NCI-H146 treated with DMSO at 0.1 percent for 48 hours (cell line): ENCODE results near the gene SLC1A7.

Experiments
- DNase-seq: peaks from one replicate; lab custom pipeline; 2025; ENCODE audit not compliant: unreplicated experiment; lab: John Stamatoyannopoulos, UW

Gene SLC1A7

GRCh38 chr1:53134961-53135734 lies 7.3 kb downstream of the SLC1A7 start:
- no peak for DNase-seq

DNA sequence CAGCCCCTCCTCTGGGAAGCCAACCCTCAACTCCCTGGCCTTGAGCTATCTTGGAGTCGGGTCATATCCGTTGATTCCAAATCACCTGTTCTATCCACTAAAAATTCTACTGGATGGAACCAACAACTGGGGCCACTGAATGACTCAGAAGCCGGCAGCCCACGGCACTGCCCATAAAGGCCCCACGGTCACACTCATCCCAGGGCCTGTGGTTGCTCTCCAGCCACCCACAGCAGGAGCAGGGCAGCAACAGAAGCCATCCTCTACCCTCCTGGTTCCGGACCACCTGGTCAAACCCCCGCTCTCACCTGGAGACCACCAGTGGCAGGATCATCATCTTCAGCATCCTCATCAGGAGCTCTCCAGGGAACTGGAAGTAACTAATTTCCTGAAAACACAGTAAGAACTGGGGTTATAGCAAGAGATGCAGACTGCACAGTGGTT lies 8.4 kb downstream of the SLC1A7 start:
- no peak for DNase-seq

GRCh38 chr1:53133261-53134041 lies 9.0 kb downstream of the SLC1A7 start:
- no peak for DNase-seq

- no peak for DNase-seq
These were observed 10.3 kb downstream of the SLC1A7 start for GRCh38 chr1:53132176-53132575.

DNA sequence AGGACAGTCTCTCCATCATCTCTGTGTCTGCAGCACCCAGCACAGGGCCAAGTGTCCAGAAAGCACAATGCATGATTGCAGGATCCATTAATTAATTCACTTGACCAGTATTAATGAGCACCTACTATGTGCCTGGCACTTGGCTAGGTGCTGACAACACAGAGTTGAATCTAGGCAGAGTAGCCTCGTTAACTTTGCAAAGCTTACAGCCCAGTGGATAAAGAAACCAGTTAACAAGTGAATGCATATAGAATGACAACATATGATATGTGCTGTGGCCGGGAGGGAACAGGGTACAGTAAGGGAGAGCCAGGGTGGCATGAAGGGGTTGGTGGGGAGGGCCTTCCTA lies 10.9 kb downstream of the SLC1A7 start:
- no peak for DNase-seq

DNA sequence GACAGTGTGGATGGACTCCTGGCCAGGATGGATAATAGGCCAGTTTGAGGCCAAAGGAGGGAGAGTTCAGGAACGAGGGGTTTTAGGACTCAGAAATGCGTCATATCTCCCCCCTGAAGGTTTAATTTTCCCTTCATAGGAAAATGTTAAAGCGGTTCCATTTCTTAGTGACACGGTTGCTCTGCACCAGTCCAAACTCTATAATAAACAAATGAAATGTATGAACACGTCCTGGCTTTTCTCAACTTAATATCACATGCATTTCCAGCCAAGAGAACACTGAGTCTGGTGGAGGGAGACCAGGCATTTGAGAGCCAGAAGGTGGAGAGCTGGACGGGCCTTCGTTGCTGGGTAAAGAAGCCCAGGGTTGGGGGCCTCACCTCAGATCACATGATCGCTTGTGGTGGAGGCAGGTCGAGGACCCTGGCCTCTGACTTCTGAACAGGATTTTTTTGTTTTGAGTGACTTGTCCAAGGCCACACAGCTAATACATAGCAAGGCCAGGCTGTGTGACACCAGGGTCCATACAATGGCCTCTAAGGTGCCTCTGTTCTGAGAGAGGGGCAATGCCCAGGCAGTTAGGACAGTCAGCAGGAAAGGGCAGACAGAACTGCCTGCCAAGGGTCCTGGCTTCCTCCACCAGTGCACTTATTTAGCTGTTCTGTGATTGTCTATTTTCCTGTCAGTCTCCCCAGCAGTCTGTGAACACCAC lies 11.4 kb downstream of the SLC1A7 start:
- DNase-seq = no peak

- DNase-seq = no peak
These were observed 11.9 kb downstream of the SLC1A7 start for GRCh38 chr1:53130598-53130877.

DNA sequence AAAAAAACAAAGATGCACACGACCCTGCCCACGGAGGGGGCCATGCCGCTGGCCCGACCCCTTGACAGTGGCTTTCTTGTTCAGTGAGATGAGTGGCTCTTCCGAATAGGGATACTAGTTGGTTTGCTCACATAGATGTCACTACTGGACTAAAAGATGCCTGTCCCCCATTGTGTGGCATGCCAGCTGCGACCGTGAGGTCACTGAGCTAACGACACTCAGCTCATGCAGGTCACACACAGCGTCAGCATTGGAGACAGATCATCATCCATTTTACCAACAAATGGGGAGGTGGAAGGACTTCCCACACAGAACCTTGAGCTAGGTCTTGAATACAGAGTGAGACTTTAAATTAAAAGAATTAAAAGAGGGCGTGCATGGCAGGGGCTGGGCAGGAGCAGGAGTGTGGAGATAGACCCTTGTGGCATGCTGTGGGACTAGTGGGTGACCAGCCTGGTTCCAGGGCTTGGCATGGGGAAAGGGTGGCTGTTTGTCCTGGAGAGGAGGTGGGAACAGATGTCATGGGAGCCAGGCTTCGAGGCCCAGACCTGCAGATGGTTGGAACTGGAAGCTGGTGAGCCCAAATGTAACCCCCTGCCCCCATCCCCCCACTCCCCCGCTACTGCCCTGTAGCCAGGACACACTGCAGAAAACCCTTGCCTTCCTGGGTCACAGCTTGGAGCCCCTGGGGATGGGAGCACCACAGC lies 12.4 kb downstream of the SLC1A7 start:
- DNase-seq = no peak

DNA sequence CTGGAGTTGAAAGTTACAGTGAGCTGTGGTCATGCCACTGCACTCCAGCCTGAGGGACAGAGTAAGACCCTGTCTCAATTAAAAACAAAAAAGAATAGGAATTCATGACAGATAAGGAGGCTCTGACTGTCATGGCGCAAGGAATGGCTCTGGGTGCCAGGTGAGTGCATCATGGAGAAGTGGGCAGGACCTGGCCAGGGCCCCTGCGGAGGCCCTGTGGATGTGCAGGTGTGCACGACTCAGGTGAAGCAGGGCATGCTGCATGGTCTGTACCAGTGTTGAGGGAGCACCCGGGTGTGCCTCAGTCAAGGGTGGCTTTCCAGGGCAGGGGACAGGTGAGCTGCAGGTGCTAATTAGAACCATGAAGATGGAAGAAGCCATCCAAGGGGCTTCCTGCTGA lies 14.0 kb downstream of the SLC1A7 start:
- DNase-seq = peak; percentile 2

GRCh38 chr1:53127546-53127945 lies 14.9 kb downstream of the SLC1A7 start:
- no peak for DNase-seq

- no peak for DNase-seq
These were observed 15.9 kb downstream of the SLC1A7 start for GRCh38 chr1:53126495-53126894.

GRCh38 chr1:53125623-53126360 lies 16.6 kb downstream of the SLC1A7 start:
- no peak for DNase-seq

DNA sequence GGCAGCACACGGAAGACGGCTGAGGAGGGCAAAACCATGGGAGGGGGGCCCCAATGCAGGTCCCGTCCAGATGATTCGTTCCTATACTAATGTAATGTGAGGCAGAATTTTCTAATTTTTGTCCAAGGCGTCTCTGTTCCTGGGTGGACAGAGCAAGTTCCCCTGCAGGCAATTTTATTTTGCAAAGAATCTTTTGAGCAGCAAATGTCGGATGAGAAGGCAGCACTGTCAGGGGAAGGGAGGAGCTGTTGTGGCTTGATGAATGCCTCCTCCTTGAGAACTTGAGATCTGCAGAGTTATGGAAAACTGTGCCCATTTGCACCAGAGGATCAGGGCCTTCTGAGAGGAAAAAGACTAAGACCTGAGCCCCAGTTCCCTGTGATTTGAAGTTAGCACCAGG lies 17.3 kb downstream of the SLC1A7 start:
- no peak for DNase-seq

- no peak for DNase-seq
These were observed 18.8 kb downstream of the SLC1A7 start for GRCh38 chr1:53123453-53124140.

GRCh38 chr1:53122961-53123413 lies 19.5 kb downstream of the SLC1A7 start:
- DNase-seq = no peak

DNA sequence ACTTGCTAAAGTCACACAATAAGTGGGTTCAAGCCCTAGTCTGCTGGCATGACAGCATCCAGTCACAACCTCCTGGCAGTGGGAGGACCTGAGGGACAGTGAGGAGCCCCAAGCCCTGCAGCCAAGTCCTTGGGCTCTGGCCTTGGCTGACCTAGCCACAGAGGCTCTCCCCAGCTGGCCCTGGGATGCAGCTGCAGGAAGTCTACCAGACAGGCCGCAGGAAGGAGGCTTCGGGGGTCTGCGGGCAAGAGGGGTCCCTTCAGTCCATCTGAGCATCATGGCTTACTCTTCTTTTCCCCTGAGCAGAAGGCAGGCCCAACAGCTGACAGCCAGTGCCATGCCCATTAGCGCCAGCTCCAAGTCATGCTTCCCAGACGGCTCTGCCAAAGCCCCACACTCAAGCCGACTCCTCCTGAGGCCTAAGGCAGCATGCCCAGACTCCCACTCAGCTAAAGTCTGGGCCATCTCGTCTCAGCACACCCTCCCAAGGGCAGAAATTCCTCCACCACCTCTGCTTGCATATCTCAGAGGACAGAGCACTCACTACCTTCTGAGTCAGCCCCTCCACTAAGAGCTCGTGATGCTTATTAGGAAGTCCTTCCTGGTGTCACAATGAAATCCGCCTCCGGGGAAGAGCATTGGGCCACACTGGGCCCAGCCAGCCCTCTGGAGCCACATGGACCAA lies 20.1 kb downstream of the SLC1A7 start:
- DNase-seq = no peak

- peak; percentile 63 for DNase-seq
These were observed 20.9 kb downstream of the SLC1A7 start for GRCh38 chr1:53121319-53122172.

DNA sequence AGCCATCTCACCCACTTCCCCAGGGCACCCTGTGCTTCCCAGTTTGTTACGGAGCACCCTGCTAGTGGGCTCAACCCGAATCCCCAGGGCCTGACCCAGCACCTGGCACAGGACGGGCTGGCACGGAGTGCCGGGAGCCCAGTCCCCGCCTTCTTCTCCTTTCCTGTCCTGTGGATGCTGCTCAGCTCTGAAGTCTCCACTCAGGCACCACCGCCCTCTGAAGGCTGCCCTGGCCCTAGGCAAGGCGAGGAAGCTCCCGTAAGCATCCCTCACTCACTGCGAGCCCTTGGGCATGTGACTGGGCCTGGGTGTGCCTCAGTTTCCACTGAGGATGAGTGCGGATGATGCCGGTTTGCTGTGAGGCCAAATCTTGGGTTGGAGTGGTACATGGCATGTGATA lies 21.8 kb downstream of the SLC1A7 start:
- DNase-seq = no peak

DNA sequence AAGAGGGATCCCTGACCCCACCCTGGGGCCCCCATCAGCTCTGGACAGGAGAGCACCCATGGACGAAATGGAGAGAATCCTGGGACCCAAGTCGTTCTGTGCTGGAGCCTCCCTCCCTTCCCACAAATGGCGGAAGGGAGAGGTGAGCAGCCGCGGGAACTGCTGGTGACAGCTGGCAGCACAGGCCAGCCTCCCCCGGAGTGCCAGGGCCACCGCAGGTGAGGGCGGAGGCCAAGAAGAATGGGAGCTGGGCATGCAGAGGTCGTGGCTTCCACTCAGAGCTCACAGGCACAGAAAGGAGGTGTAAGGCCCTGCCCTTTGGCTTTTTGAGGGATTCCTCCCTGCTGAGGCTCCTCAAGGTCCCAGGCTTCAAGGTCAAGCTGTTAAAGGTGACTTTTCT lies 24.6 kb downstream of the SLC1A7 start:
- DNase-seq = no peak
